K562 (cell line): ENCODE data around the gene GRIN1. TPM values are rescaled to one million over a fixed set of nuclear protein-coding genes. Genes with fewer than 3 reads are reported as not detected.

Source experiments
- BRF2 ChIP-seq: IDR thresholded peaks from 3 replicates; pipeline ENCODE4 v1.6.1; 2011; ENCODE audit warnings: borderline replicate concordance, mild to moderate bottlenecking; ENCODE audit not compliant: insufficient read length, insufficient read depth
- CHAMP1 ChIP-seq: fragments of 450-650 bp; IDR thresholded peaks from 2 replicates; pipeline ENCODE4 v1.6.1; 2016; ENCODE audit warnings: mild to moderate bottlenecking
- E4F1 ChIP-seq: fragments of 250-450 bp; sonication (Bioruptor Pico); IDR thresholded peaks from 2 replicates; pipeline ENCODE4 v1.5.0; 2021; ENCODE audit warnings: mild to moderate bottlenecking, borderline replicate concordance
- L3MBTL2 ChIP-seq: fragments of 450-650 bp; IDR thresholded peaks from 2 replicates; pipeline ENCODE4 v1.6.1; 2016; ENCODE audit warnings: mild to moderate bottlenecking, moderate library complexity
- MGA ChIP-seq: fragments of 450-650 bp; IDR thresholded peaks from 2 replicates; pipeline ENCODE4 v1.6.1; 2016; ENCODE audit warnings: mild to moderate bottlenecking, moderate library complexity
- PCBP1 ChIP-seq: fragments of 200-400 bp; formaldehyde crosslinking; IDR thresholded peaks from 2 replicates; pipeline ENCODE4 v1.6.1; 2018; ENCODE audit warnings: mild to moderate bottlenecking, low read depth, low read length; ENCODE audit not compliant: poor library complexity, severe bottlenecking
- TAF1 ChIP-seq: IDR thresholded peaks from 2 replicates; pipeline ENCODE4 v1.6.1; 2011; ENCODE audit warnings: mild to moderate bottlenecking, low read length, moderate library complexity; ENCODE audit not compliant: insufficient read depth, control insufficient read depth, severe bottlenecking; ENCODE audit errors: extremely low read depth
- TAF7 ChIP-seq: fragments of 450-650 bp; IDR thresholded peaks from 2 replicates; pipeline ENCODE4 v1.6.1; 2016; ENCODE audit warnings: missing genetic modification characterization, missing compliant biosample characterization
- polyA plus RNA-seq, 8 experiments: library from polyadenylated mRNA; depleted of rRNA in 4 of 8; stranded (reverse) in 5 of 8; unstranded in 3 of 8; fragments of >200 nt; fragmentation: Nextera tagmentation in 2 of 8; fragmentation: Illumina TruSeq in 1 of 8; extraction: Ambion mirVana in 2 of 8; extraction: Trizol in 1 of 8; gene quantifications; 2 replicates each; pipeline versions ENCODE4 v1.2.1 to v1.2.3, GENCODE V29; 2011 to 2014; ENCODE audit warnings: inconsistent platforms in 1 of 8, missing spikeins in 1 of 8
- total RNA-seq, 7 experiments: library from RNA; depleted of rRNA in 6 of 7; stranded (reverse); fragments of >200 nt in 6 of 7; fragmentation: Illumina TruSeq in 2 of 7; extraction: Trizol in 2 of 7; gene quantifications; 2 replicates each; pipeline versions ENCODE4 v1.2.1 to v1.2.3, GENCODE V29; 2011 to 2021; ENCODE audit warnings: low replicate concordance in 1 of 7

The GRIN1 gene
- total and polyA plus RNA-seq, 9 of the 15 experiments (the other 6 are each of a cell fraction or from before 2014, with no cell fraction given) = 0.03 to 0.35 (median 0.16) TPM; not detected in 6

- peak; percentile 10; the same call in 1 of the 2 replicates for TF ChIP-seq MGA
- TF ChIP-seq PCBP1 = peak; percentile 19
- no peak for TF ChIP-seq CHAMP1
- no peak for TF ChIP-seq BRF2
- TF ChIP-seq E4F1 (CRISPR knock-in tag) = no peak
- peak; percentile 91 for TF ChIP-seq TAF1
- peak; percentile 70 for TF ChIP-seq TAF7 (tag)
- TF ChIP-seq L3MBTL2 = peak; percentile 67; the same call in 1 of the 2 replicates
Observed at GRCh38 chr9:137129456-137130175, 9.3 kb upstream of the GRIN1 start (continued).
